ENCODE measurements around the gene SPON2.

SPON2 gene

GRCh38 chr4:1192493-1193205, 20.3 kb upstream of the SPON2 start:
- Histone ChIP-seq H3K4me3 (ENCODE audit: control insufficient read depth in 1 of 7, extremely low read depth in 1 of 7, insufficient read depth in 4 of 7, low read depth in 2 of 7, low read length in 6 of 7) (no peak overlapping the region), H3K27me3 (replicated peaks in 2 of 5; ENCODE audit: control insufficient read depth in 4 of 5, insufficient read depth in 5 of 5, low read length in 4 of 5) (peaks cover 0 to 2% (median 0%) of the 10 kb centered on the region in 5 experiments), H3K27ac (ENCODE audit: insufficient read depth in 1 of 2, low read depth in 1 of 2, low read length in 2 of 2, poor library complexity in 1 of 2, severe bottlenecking in 2 of 2) (no peak overlapping the region), H3K36me3 (ENCODE audit: control insufficient read depth in 4 of 4, insufficient read depth in 4 of 4, low read length in 3 of 4) (no peaks in the 10 kb centered on the region), H3K9me3 (ENCODE audit: control extremely low read depth in 1 of 5, control insufficient read depth in 4 of 5, insufficient read depth in 2 of 5, low read depth in 1 of 5, low read length in 4 of 5) (no peaks in the 10 kb centered on the region), H3K4me1 (ENCODE audit: control extremely low read depth in 1 of 4, control insufficient read depth in 4 of 4, insufficient read depth in 4 of 4, low read length in 3 of 4) (no peaks in the 10 kb centered on the region)
- WGBS (ENCODE audit: insufficient coverage), result 92% methylated on average over 12 of the region's 13 CpGs
- ChIA-PET CTCF (interaction anchor here (0.8 to 0.9 kb wide), 2 partner anchors 20 to 28 kb away, joined by 3 read pairs; partner anchors contain the start of gene SPON2), POLR2A (no interaction called here)
- DNase-seq, result no peak

GRCh38 chr4:1192091-1192492, 19.7 kb upstream of the SPON2 start:
- CTCF ChIA-PET, result interaction anchor here (0.8 to 0.9 kb wide), 2 partner anchors 20 to 28 kb away, joined by 3 read pairs; partner anchors contain the start of gene SPON2
- no peaks in the 10 kb centered on the region for H3K4me1 ChIP-seq (ENCODE audit: control extremely low read depth in 1 of 4, control insufficient read depth in 4 of 4, insufficient read depth in 4 of 4, low read length in 3 of 4)

GRCh38 chr4:1191621-1192020, 19.2 kb upstream of the SPON2 start:
- peaks cover 0 to under 1% (median 0%) of the 10 kb centered on the region in 5 experiments for H3K27me3 ChIP-seq (replicated peaks in 2 of 5; ENCODE audit: control insufficient read depth in 4 of 5, insufficient read depth in 5 of 5, low read length in 4 of 5)
- DNase-seq, result no peak
- no peaks in the 10 kb centered on the region for H3K4me1 ChIP-seq (ENCODE audit: control extremely low read depth in 1 of 4, control insufficient read depth in 4 of 4, insufficient read depth in 4 of 4, low read length in 3 of 4)
- H3K9me3 ChIP-seq (ENCODE audit: control extremely low read depth in 1 of 5, control insufficient read depth in 4 of 5, insufficient read depth in 2 of 5, low read depth in 1 of 5, low read length in 4 of 5), result no peaks in the 10 kb centered on the region
- WGBS (ENCODE audit: insufficient coverage), result 59% methylated on average over 2 of the region's 5 CpGs
- ChIA-PET POLR2A (no interaction called here), CTCF (interaction anchor here (0.9 kb wide), 1 partner anchor 19 kb away, joined by 3 read pairs; the partner anchor contains the start of gene SPON2)
- no peak overlapping the region for H3K4me3 ChIP-seq (ENCODE audit: control insufficient read depth in 1 of 7, extremely low read depth in 1 of 7, insufficient read depth in 4 of 7, low read depth in 2 of 7, low read length in 6 of 7)
- no peaks in the 10 kb centered on the region for H3K36me3 ChIP-seq (ENCODE audit: control insufficient read depth in 4 of 4, insufficient read depth in 4 of 4, low read length in 3 of 4)
- H3K27ac ChIP-seq (ENCODE audit: insufficient read depth in 1 of 2, low read depth in 1 of 2, low read length in 2 of 2, poor library complexity in 1 of 2, severe bottlenecking in 2 of 2), result no peak overlapping the region

More at GRCh38 chr4:1192091-1192492, 19.7 kb upstream of the SPON2 start:
- POLR2A ChIA-PET, result no interaction called here
- H3K27ac ChIP-seq (ENCODE audit: insufficient read depth in 1 of 2, low read depth in 1 of 2, low read length in 2 of 2, poor library complexity in 1 of 2, severe bottlenecking in 2 of 2), result no peak overlapping the region
- WGBS (ENCODE audit: insufficient coverage), result 100% methylated on average over 3 of the region's 4 CpGs
- H3K9me3 ChIP-seq (ENCODE audit: control extremely low read depth in 1 of 5, control insufficient read depth in 4 of 5, insufficient read depth in 2 of 5, low read depth in 1 of 5, low read length in 4 of 5), result no peaks in the 10 kb centered on the region
- peaks cover 0 to 2% (median 0%) of the 10 kb centered on the region in 5 experiments for H3K27me3 ChIP-seq (replicated peaks in 2 of 5; ENCODE audit: control insufficient read depth in 4 of 5, insufficient read depth in 5 of 5, low read length in 4 of 5)
- no peak overlapping the region for H3K4me3 ChIP-seq (ENCODE audit: control insufficient read depth in 1 of 7, extremely low read depth in 1 of 7, insufficient read depth in 4 of 7, low read depth in 2 of 7, low read length in 6 of 7)
- no peaks in the 10 kb centered on the region for H3K36me3 ChIP-seq (ENCODE audit: control insufficient read depth in 4 of 4, insufficient read depth in 4 of 4, low read length in 3 of 4)
- no peak for DNase-seq

- ChIA-PET CTCF (no interaction called here), POLR2A (no interaction called here)
- Histone ChIP-seq H3K27ac (ENCODE audit: insufficient read depth in 1 of 2, low read depth in 1 of 2, low read length in 2 of 2, poor library complexity in 1 of 2, severe bottlenecking in 2 of 2) (no peak overlapping the region), H3K9me3 (ENCODE audit: control extremely low read depth in 1 of 5, control insufficient read depth in 4 of 5, insufficient read depth in 2 of 5, low read depth in 1 of 5, low read length in 4 of 5) (peaks cover 0 to 2% (median 0%) of the 10 kb centered on the region in 5 experiments), H3K4me3 (ENCODE audit: control insufficient read depth in 1 of 7, extremely low read depth in 1 of 7, insufficient read depth in 4 of 7, low read depth in 2 of 7, low read length in 6 of 7) (no peak overlapping the region), H3K27me3 (replicated peaks in 2 of 5; ENCODE audit: control insufficient read depth in 4 of 5, insufficient read depth in 5 of 5, low read length in 4 of 5) (no peaks in the 10 kb centered on the region), H3K4me1 (ENCODE audit: control extremely low read depth in 1 of 4, control insufficient read depth in 4 of 4, insufficient read depth in 4 of 4, low read length in 3 of 4) (peaks cover 4 to 14% (median 9%) of the 10 kb centered on the region in 4 experiments), H3K36me3 (ENCODE audit: control insufficient read depth in 4 of 4, insufficient read depth in 4 of 4, low read length in 3 of 4) (no peaks in the 10 kb centered on the region)
- peak in 2 of 3 donors; percentile 43 to 52 for DNase-seq
- no CpG with 5 or more reads among the region's 1 CpG for whole genome bisulfite sequencing (ENCODE audit: insufficient coverage)
Measured at GRCh38 chr4:1187182-1187581, 14.8 kb upstream of the SPON2 start.

GRCh38 chr4:1183985-1184773, 11.8 kb upstream of the SPON2 start:
- Histone ChIP-seq H3K36me3 (ENCODE audit: control insufficient read depth in 4 of 4, insufficient read depth in 4 of 4, low read length in 3 of 4) (no peaks in the 10 kb centered on the region), H3K4me1 (ENCODE audit: control extremely low read depth in 1 of 4, control insufficient read depth in 4 of 4, insufficient read depth in 4 of 4, low read length in 3 of 4) (peaks cover 4 to 14% (median 9%) of the 10 kb centered on the region in 4 experiments), H3K9me3 (ENCODE audit: control extremely low read depth in 1 of 5, control insufficient read depth in 4 of 5, insufficient read depth in 2 of 5, low read depth in 1 of 5, low read length in 4 of 5) (peaks cover 5 to 23% (median 16%) of the 10 kb centered on the region in 5 experiments), H3K4me3 (ENCODE audit: control insufficient read depth in 1 of 7, extremely low read depth in 1 of 7, insufficient read depth in 4 of 7, low read depth in 2 of 7, low read length in 6 of 7) (peak overlapping the region in 3 of 7 experiments; percentile 33 to 57 (median 46)), H3K27ac (ENCODE audit: insufficient read depth in 1 of 2, low read depth in 1 of 2, low read length in 2 of 2, poor library complexity in 1 of 2, severe bottlenecking in 2 of 2) (no peak overlapping the region), H3K27me3 (replicated peaks in 2 of 5; ENCODE audit: control insufficient read depth in 4 of 5, insufficient read depth in 5 of 5, low read length in 4 of 5) (peaks cover 0 to 2% (median 0%) of the 10 kb centered on the region in 5 experiments)
- CTCF ChIA-PET, result interaction anchor here (1.0 to 1.5 kb wide), 4 partner anchors 10 to 84 kb away, joined by 3 to 5 read pairs (median 4); no protein-coding TSS in a partner anchor
- 55% methylated on average over 4 of the region's 6 CpGs for WGBS (ENCODE audit: insufficient coverage)
- POLR2A ChIA-PET, result interaction anchor here (0.6 kb wide), 1 partner anchor 16 kb away, joined by 3 read pairs; no protein-coding TSS in a partner anchor
- peak; percentile 43 to 87 (median 83) for DNase-seq

DNA sequence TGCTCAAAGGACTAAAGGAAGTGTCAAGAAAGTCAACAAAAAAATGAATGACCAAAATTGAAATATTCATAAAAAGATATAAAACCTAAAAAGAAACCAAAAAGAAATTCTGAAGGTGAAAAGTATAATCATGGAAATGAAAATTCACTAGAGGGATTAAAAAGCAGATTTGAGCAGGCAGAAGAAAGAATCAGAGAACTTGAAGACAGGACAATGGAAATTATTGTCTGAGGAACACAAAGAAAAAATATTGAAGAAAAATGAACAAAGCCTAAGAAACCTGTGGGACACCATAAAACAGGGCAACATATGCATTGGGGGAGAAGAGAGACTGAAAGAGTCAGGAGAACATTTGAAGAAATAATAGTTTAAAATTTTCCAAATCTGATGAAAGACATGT, 9.9 kb upstream of the SPON2 start:
- DNase-seq, result no peak
- peaks cover 5 to 23% (median 16%) of the 10 kb centered on the region in 5 experiments for H3K9me3 ChIP-seq (ENCODE audit: control extremely low read depth in 1 of 5, control insufficient read depth in 4 of 5, insufficient read depth in 2 of 5, low read depth in 1 of 5, low read length in 4 of 5)
- no peak overlapping the region for H3K4me3 ChIP-seq (ENCODE audit: control insufficient read depth in 1 of 7, extremely low read depth in 1 of 7, insufficient read depth in 4 of 7, low read depth in 2 of 7, low read length in 6 of 7)
- H3K4me1 ChIP-seq (ENCODE audit: control extremely low read depth in 1 of 4, control insufficient read depth in 4 of 4, insufficient read depth in 4 of 4, low read length in 3 of 4), result peaks cover 4 to 14% (median 9%) of the 10 kb centered on the region in 4 experiments
- peaks cover 0 to 3% (median 0%) of the 10 kb centered on the region in 5 experiments for H3K27me3 ChIP-seq (replicated peaks in 2 of 5; ENCODE audit: control insufficient read depth in 4 of 5, insufficient read depth in 5 of 5, low read length in 4 of 5)
- no peak overlapping the region for H3K27ac ChIP-seq (ENCODE audit: insufficient read depth in 1 of 2, low read depth in 1 of 2, low read length in 2 of 2, poor library complexity in 1 of 2, severe bottlenecking in 2 of 2)
- CTCF ChIA-PET, result no interaction called here
- no peaks in the 10 kb centered on the region for H3K36me3 ChIP-seq (ENCODE audit: control insufficient read depth in 4 of 4, insufficient read depth in 4 of 4, low read length in 3 of 4)
- POLR2A ChIA-PET, result no interaction called here
